ENCODE data around the gene GFAP. TPM values are rescaled to one million over a fixed set of nuclear protein-coding genes. Genes with fewer than 3 reads are reported as not detected.

The GFAP gene
- total and polyA plus RNA-seq, 11 donors = 0.94 to 12.4 (median 5.8) TPM

DNA sequence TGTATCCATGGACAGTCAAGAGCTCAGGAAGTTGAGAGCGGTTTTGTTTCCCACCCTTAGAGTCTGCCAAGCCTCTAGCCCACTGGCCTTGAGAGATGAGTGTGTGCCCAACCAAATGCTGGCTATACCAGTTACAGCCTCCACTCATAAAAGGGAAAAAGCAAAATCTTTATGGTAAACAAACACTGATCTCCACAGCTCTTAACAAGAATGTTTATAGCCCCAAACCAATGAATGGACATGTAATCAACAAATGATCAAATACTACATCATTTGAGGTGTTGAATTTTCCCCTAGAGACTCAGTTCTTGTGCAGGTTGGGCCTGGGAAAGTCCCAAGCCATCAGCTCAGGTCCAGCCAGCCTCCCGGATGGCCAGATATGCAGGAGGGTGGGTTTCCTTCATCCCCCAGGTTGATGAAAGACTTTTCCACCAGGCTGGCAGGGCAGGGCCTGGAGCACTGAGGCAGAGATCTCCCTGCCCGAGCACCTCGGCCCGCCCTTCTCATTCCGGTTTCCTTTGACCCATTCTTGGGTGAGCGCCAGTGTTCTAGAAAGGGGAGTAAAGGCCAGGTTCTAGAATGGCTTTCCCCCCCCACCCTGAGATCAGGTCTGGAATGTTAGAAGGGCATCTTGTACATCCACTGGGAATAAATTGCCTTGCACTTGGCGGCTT is 12.2 kb downstream of the GFAP start:
- intact Hi-C loops (cut with DNase I) = loop anchor here in 1 of 10 donors (5.0 kb wide), 1 partner anchor 119 kb away; no protein-coding TSS in a partner anchor
- no peaks in the 10 kb centered on the region for H3K27me3 ChIP-seq
- H3K36me3 ChIP-seq = no peaks in the 10 kb centered on the region
- no peak for TF ChIP-seq POLR2A (IDR thresholded peaks at IDR 0.05)
- TF ChIP-seq, protein P1, sequence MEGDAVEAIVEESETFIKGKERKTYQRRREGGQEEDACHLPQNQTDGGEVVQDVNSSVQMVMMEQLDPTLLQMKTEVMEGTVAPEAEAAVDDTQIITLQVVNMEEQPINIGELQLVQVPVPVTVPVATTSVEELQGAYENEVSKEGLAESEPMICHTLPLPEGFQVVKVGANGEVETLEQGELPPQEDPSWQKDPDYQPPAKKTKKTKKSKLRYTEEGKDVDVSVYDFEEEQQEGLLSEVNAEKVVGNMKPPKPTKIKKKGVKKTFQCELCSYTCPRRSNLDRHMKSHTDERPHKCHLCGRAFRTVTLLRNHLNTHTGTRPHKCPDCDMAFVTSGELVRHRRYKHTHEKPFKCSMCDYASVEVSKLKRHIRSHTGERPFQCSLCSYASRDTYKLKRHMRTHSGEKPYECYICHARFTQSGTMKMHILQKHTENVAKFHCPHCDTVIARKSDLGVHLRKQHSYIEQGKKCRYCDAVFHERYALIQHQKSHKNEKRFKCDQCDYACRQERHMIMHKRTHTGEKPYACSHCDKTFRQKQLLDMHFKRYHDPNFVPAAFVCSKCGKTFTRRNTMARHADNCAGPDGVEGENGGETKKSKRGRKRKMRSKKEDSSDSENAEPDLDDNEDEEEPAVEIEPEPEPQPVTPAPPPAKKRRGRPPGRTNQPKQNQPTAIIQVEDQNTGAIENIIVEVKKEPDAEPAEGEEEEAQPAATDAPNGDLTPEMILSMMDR (IDR thresholded peaks at IDR 0.05) = no peak
- no peaks in the 10 kb centered on the region for H3K9me3 ChIP-seq
- H3K4me3 ChIP-seq = no peak overlapping the region
- peaks cover 0 to 38% (median 13%) of the 10 kb centered on the region in 12 donors for H3K4me1 ChIP-seq
- no peak for ATAC-seq
- no peak for DNase-seq
- no peak overlapping the region for H3K27ac ChIP-seq
- 50 to 65% (median 54%) methylated on average over 6 to 8 of the region's 8 CpGs for WGBS, 4 donors

DNA sequence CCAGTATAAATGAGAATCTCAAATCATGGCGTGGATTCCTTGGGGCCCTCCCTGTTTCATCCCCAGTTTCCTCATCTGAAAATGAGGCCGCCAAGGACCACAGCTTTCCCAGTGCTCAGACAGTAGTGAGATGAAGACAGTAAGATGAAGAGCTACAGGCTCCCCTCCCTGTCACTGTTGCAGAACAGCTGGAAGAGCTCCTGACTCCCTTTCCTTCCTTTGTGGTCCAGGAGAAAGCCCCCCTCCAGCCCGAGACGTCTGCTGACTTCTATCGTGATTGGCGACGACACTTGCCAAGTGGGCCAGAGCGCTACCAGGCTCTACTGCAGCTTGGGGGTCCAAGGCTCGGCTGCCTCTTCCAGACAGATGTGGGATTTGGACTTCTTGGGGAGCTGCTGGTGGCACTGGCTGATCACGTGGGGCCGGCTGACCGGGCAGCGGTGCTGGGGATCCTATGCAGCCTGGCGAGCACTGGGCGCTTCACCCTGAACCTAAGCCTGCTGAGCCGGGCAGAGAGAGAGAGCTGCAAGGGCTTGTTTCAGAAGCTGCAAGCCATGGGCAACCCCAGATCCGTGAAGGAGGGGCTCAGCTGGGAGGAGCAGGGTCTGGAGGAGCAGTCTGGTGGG is 13.1 kb downstream of the GFAP start:
- DNase-seq (no peak), ATAC-seq (no peak)
- TF ChIP-seq, protein P1 (IDR thresholded peaks at IDR 0.05) = no peak
- TF ChIP-seq POLR2A (IDR thresholded peaks at IDR 0.05) = no peak
- no peaks in the 10 kb centered on the region for H3K9me3 ChIP-seq
- H3K4me1 ChIP-seq = peaks cover 0 to 47% (median 22%) of the 10 kb centered on the region in 12 donors
- no peak overlapping the region for H3K4me3 ChIP-seq
- no peaks in the 10 kb centered on the region for H3K27me3 ChIP-seq
- WGBS, 4 donors = 86 to 95% (median 89%) methylated on average over 11 to 17 of the region's 17 CpGs
- H3K36me3 ChIP-seq = no peaks in the 10 kb centered on the region
- intact Hi-C loops (cut with DNase I) = loop anchor here in 1 of 10 donors (5.0 kb wide), 1 partner anchor 120 kb away; no protein-coding TSS in a partner anchor
- no peak overlapping the region for H3K27ac ChIP-seq

DNA sequence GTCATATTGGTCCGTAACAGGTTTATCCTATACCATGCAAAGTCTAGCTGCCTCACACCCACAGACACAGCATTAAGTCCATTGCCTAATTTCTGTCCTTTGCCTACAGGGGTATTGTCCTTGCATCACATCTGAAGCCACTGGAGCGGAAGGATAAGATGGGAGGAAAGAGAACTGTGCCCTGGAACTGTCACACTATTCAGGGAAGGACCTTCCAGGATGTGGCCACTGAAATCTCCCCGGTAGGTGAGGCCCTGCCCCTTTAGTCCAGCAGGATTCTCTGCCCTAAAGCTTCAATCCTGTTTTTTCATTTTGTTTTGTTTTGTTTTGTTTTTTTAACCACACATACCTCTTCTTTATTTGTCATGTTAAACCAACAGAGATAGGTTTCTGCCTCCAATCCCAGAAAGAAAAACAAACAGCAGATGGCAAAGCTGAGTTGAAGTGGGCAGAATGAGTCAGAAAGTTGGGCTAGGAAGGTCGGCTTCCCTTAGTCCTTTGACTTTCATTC is 13.8 kb downstream of the GFAP start:
- no peak overlapping the region for H3K4me3 ChIP-seq
- no peaks in the 10 kb centered on the region for H3K9me3 ChIP-seq
- H3K36me3 ChIP-seq = peaks cover 0 to 5% (median 0%) of the 10 kb centered on the region in 9 donors
- DNase-seq = no peak
- no peak for TF ChIP-seq POLR2A (IDR thresholded peaks at IDR 0.05)
- TF ChIP-seq, protein P1 (IDR thresholded peaks at IDR 0.05) = no peak
- H3K4me1 ChIP-seq = peaks cover 0 to 52% (median 24%) of the 10 kb centered on the region in 12 donors
- no peak for ATAC-seq
- intact Hi-C loops (cut with DNase I) = loop anchor here in 1 of 10 donors (5.0 kb wide), 1 partner anchor 121 kb away; no protein-coding TSS in a partner anchor
- WGBS, 4 donors = 77 to 82% (median 80%) methylated on average over 4 of the region's 4 CpGs
- no peak overlapping the region for H3K27ac ChIP-seq
- H3K27me3 ChIP-seq = no peaks in the 10 kb centered on the region

DNA sequence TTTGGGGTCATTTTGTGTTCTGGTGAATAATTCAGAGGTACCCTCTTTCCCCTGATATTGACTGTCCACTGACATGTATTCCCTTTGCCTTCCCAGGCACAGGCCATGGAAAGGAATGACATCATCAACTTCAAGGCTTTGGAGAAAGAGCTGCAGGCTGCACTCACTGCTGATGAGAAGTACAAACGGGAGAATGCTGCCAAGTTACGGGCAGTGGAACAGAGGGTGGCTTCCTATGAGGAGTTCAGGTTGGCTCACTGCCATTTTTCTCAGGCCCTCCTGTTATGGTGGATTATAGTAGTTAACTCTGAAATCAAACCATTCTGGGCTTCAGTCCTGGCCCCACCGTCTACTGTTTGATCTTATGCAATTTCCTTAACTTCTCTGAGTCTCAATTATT is 14.4 kb downstream of the GFAP start:
- Histone ChIP-seq H3K9me3 (no peaks in the 10 kb centered on the region), H3K4me3 (no peak overlapping the region), H3K27ac (no peak overlapping the region), H3K27me3 (no peaks in the 10 kb centered on the region), H3K36me3 (peaks cover 0 to 9% (median 0%) of the 10 kb centered on the region in 9 donors), H3K4me1 (peaks cover 0 to 53% (median 24%) of the 10 kb centered on the region in 12 donors)
- no peak for DNase-seq
- intact Hi-C loops (cut with DNase I) = loop anchor here in 1 of 10 donors (5.0 kb wide), 1 partner anchor 121 kb away; no protein-coding TSS in a partner anchor
- TF ChIP-seq POLR2A (IDR thresholded peaks at IDR 0.05) = no peak
- TF ChIP-seq, protein P1 (IDR thresholded peaks at IDR 0.05) = no peak
- WGBS, 4 donors = 19 to 29% (median 23%) methylated on average over 3 of the region's 3 CpGs
- ATAC-seq = peak in 1 of 4 donors; percentile 5

Measured in heart left ventricle (tissue), 16 donors.